HL-60 (cell line): ENCODE results near the gene CENPX.
"Not testable (repeated sequence)": the region's sequence is repeated elsewhere in the genome, so short reads cannot be mapped to it uniquely, and the experiment has no call there.

Source experiments
- CTCF ChIP-seq: IDR thresholded peaks from one replicate; pipeline ENCODE4 v1.5.1; 2011; ENCODE audit warnings: low read length, control low read depth, inconsistent platforms; ENCODE audit not compliant: insufficient read depth
- GABPA ChIP-seq: IDR thresholded peaks from 2 replicates; pipeline ENCODE4 v1.6.1; 2012; ENCODE audit warnings: low read depth
- POLR2AphosphoS5 ChIP-seq: IDR thresholded peaks from 2 replicates; pipeline ENCODE4 v1.6.1; 2012; ENCODE audit warnings: low read depth
- REST ChIP-seq: IDR thresholded peaks from 2 replicates; pipeline ENCODE4 v1.6.1; 2012; ENCODE audit warnings: low read depth; ENCODE audit not compliant: insufficient replicate concordance
- SPI1 ChIP-seq: IDR thresholded peaks from 2 replicates; pipeline ENCODE4 v1.6.1; 2012; ENCODE audit warnings: low read depth, mild to moderate bottlenecking, borderline replicate concordance

- TF ChIP-seq POLR2AphosphoS5, CTCF, REST, SPI1, GABPA: not testable (repeated sequence)
Observed at GRCh38 chr17:81981511-81981910, 41.2 kb downstream of the CENPX start.
